K562 (cell line): ENCODE data around the gene PRDM15. TPM values are rescaled to one million over a fixed set of nuclear protein-coding genes. Genes with fewer than 3 reads are reported as not detected.

Source experiments
- ATAC-seq: fragments of 200-7000 bp; cut with Tn5 transposase; 3 replicates; pipeline ENCODE4 v1.9.1; 2020; ENCODE audit warnings: moderate library complexity
- BruUV-seq: library from RNA; stranded (reverse); fragments of 400-500 nt; replicated peaks from 2 replicates; lab custom pipeline; 2021; lab: Mats Ljungman, UMichigan
- CTCF ChIA-PET: fragments of 300-600 bp; formaldehyde crosslinking; extraction: SDS; loops from one replicate; lab custom pipeline; 2021; ENCODE audit warnings: low intra/inter-chr PET ratio; lab: Yijun Ruan, JAX
- POLR2A ChIA-PET: fragments of 300-600, 350-650 bp; sonication (Branson Sonifier 250); formaldehyde crosslinking; extraction: SDS; loops from one replicate; lab custom pipeline; 2021; ENCODE audit warnings: antibody characterized with exemption, inconsistent platforms; lab: Yijun Ruan, JAX
- DNase-seq, 4 experiments: peaks; one replicate each; pipeline versions ENCODE4 v3.0.0 to v3.0.0-alpha.2; 2011 to 2018; ENCODE audit warnings: low spot score in 3 of 4, mixed read lengths in 3 of 4; ENCODE audit errors: extremely low read depth in 1 of 4
- FAIRE-seq: peaks from 2 replicates; lab custom pipeline; 2011; peaks lifted over from hg19 to GRCh38; lab: Jason Lieb, UNC
- H2AFZ ChIP-seq: 2 replicates; pipeline ENCODE4 v1.6.0; 2011; ENCODE audit warnings: low read depth, low read length, control low read depth, inconsistent platforms
- H3K27ac ChIP-seq: fragments of 200-600 bp; 3 replicates; pipeline ENCODE4 v1.8.0; 2011; ENCODE audit warnings: low read depth, mild to moderate bottlenecking, control low read depth, inconsistent platforms, low read length, moderate library complexity, mixed read lengths; ENCODE audit errors: extremely low read depth
- H3K27me3 ChIP-seq, 2 experiments: fragments of 300-600 bp in 1 of 2; 2 replicates in 1 of 2; 3 replicates in 1 of 2; pipeline versions ENCODE4 v1.6.0 to v1.8.0; 2011; ENCODE audit warnings: inconsistent platforms in 2 of 2, low read length in 2 of 2, mild to moderate bottlenecking in 1 of 2, mixed read lengths in 1 of 2, moderate library complexity in 1 of 2; ENCODE audit not compliant: control insufficient read depth in 2 of 2, insufficient read depth in 2 of 2
- H3K36me3 ChIP-seq: fragments of 300-600 bp; 3 replicates; pipeline ENCODE4 v1.8.0; 2011; ENCODE audit warnings: mild to moderate bottlenecking, low read length, inconsistent platforms; ENCODE audit not compliant: control insufficient read depth, insufficient read depth
- H3K4me1 ChIP-seq, 2 experiments: fragments of 200-600 bp in 1 of 2; replicated peaks in 1 of 2; 2 replicates in 1 of 2; 3 replicates in 1 of 2; pipeline versions ENCODE4 v1.5.1 to v1.8.0; 2011; ENCODE audit warnings: inconsistent platforms in 2 of 2, low read length in 2 of 2, mild to moderate bottlenecking in 1 of 2, mixed read lengths in 1 of 2, moderate library complexity in 1 of 2; ENCODE audit not compliant: control insufficient read depth in 2 of 2, insufficient read depth in 2 of 2
- H3K4me2 ChIP-seq: 2 replicates; pipeline ENCODE4 v1.6.1; 2011; ENCODE audit warnings: low read length, control low read depth, inconsistent platforms, mixed read lengths; ENCODE audit not compliant: insufficient read depth
- H3K4me3 ChIP-seq: fragments of 200-600 bp; sonication (generic), shearing (Covaris generic); 2 replicates; pipeline ENCODE4 v1.5.1; 2016; ENCODE audit warnings: control low read depth, inconsistent platforms
- H3K79me2 ChIP-seq: fragments of 200-600 bp; 3 replicates; pipeline ENCODE4 v1.8.0; 2011; ENCODE audit warnings: low read length, inconsistent platforms; ENCODE audit not compliant: control insufficient read depth, insufficient read depth
- H3K9ac ChIP-seq, 2 experiments: 2 replicates each; pipeline versions ENCODE4 v1.6.0 to v1.6.1; 2011; ENCODE audit warnings: low read depth in 2 of 2, low read length in 2 of 2, control low read depth in 1 of 2, inconsistent platforms in 1 of 2, mild to moderate bottlenecking in 1 of 2, mixed read lengths in 1 of 2; ENCODE audit not compliant: insufficient read depth in 1 of 2
- H3K9me1 ChIP-seq: one replicate; pipeline ENCODE4 v1.6.0; 2011; ENCODE audit warnings: inconsistent platforms, mild to moderate bottlenecking, low read length, moderate library complexity; ENCODE audit not compliant: control insufficient read depth, insufficient read depth
- H3K9me3 ChIP-seq: replicated peaks from 2 replicates; pipeline ENCODE4 v1.5.1; 2011; ENCODE audit warnings: low read depth, low read length, inconsistent platforms; ENCODE audit not compliant: control insufficient read depth, insufficient read depth
- H4K20me1 ChIP-seq: replicated peaks from 2 replicates; pipeline ENCODE4 v1.6.1; 2011; ENCODE audit warnings: low read length, inconsistent platforms, mixed read lengths; ENCODE audit not compliant: control insufficient read depth, insufficient read depth
- COPS2 ChIP-seq: fragments of 450-650 bp; conservative IDR thresholded peaks from 2 replicates; pipeline ENCODE4 v1.6.1; 2016; ENCODE audit warnings: mild to moderate bottlenecking, moderate library complexity
- ETV1 ChIP-seq: fragments of 450-650 bp; conservative IDR thresholded peaks from 2 replicates; pipeline ENCODE4 v1.6.1; 2016; ENCODE audit warnings: missing genetic modification characterization, control low read depth, low read depth, missing compliant biosample characterization
- HNRNPH1 ChIP-seq: fragments of 200-400 bp; formaldehyde crosslinking; optimal IDR thresholded peaks from 2 replicates; pipeline ENCODE3; 2017; ENCODE audit warnings: low read depth, mild to moderate bottlenecking, low read length, moderate library complexity
- KDM1A ChIP-seq, 2 experiments: fragments of 450-650 bp; IDR thresholded peaks; 2 replicates each; pipeline ENCODE4 v1.6.1; 2016; ENCODE audit warnings: mild to moderate bottlenecking in 2 of 2
- MAFK ChIP-seq: IDR thresholded peaks from 2 replicates; pipeline ENCODE4 v1.6.1; 2011; ENCODE audit warnings: low read length, improper control_type of control experiment
- MXD1 ChIP-seq: fragments of 250-450 bp; sonication (Bioruptor Pico); IDR thresholded peaks from 2 replicates; pipeline ENCODE4 v1.8.0; 2021; ENCODE audit warnings: borderline replicate concordance, mild to moderate bottlenecking, moderate library complexity; ENCODE audit not compliant: poor library complexity, severe bottlenecking
- PYGO2 ChIP-seq: fragments of 450-650 bp; IDR thresholded peaks from 2 replicates; pipeline ENCODE4 v1.6.1; 2016; ENCODE audit warnings: mild to moderate bottlenecking, missing genetic modification characterization, moderate library complexity, missing compliant biosample characterization
- TGIF2 ChIP-seq: sonication (generic); formaldehyde crosslinking; IDR thresholded peaks from 2 replicates; pipeline ENCODE4 v1.8.1; 2022; ENCODE audit warnings: mild to moderate bottlenecking, missing genetic modification reagents, moderate library complexity
- WGBS: fragments of 100-300 bp; shearing (Covaris generic); methylation state at CpG from one replicate; pipeline ENCODE4 v1.1.6; 2016; ENCODE audit warnings: low coverage, mixed read lengths; ENCODE audit not compliant: insufficient coverage; ENCODE audit errors: missing lambda C conversion rate; 5-methylcytosine and 5-hydroxymethylcytosine counted together
- in situ Hi-C: fragments of 300-500 bp; cut with MboI; formaldehyde crosslinking; loops from 4 replicates; pipeline ENCODE4 v1.15.0; 2018; ENCODE audit warnings: inconsistent platforms, mixed read lengths
- intact Hi-C: fragments of 100-400 bp; cut with micrococcal nuclease; formaldehyde crosslinking; loops from 2 replicates; pipeline ENCODE4 v1.14.2; 2022
- polyA plus RNA-seq, 8 experiments: library from polyadenylated mRNA; depleted of rRNA in 4 of 8; stranded (reverse) in 5 of 8; unstranded in 3 of 8; fragments of >200 nt; fragmentation: Nextera tagmentation in 2 of 8; fragmentation: Illumina TruSeq in 1 of 8; extraction: Ambion mirVana in 2 of 8; extraction: Trizol in 1 of 8; gene quantifications; 2 replicates each; pipeline versions ENCODE4 v1.2.1 to v1.2.3, GENCODE V29; 2011 to 2014; ENCODE audit warnings: inconsistent platforms in 1 of 8, missing spikeins in 1 of 8
- total RNA-seq, 7 experiments: library from RNA; depleted of rRNA in 6 of 7; stranded (reverse); fragments of >200 nt in 6 of 7; fragmentation: Illumina TruSeq in 2 of 7; extraction: Trizol in 2 of 7; gene quantifications; 2 replicates each; pipeline versions ENCODE4 v1.2.1 to v1.2.3, GENCODE V29; 2011 to 2021; ENCODE audit warnings: low replicate concordance in 1 of 7

PRDM15 gene
- total and polyA plus RNA-seq, 9 of the 15 experiments (the other 6 are each of a cell fraction or from before 2014, with no cell fraction given), result 0.93 to 9.2 (median 6.2) TPM

- H2AFZ ChIP-seq, result no peak overlapping the region
- 79% methylated on average over 11 of the region's 11 CpGs for WGBS
Observed at GRCh38 chr21:41926117-41926806, 47.1 kb upstream of the PRDM15 start.

More at GRCh38 chr21:41926117-41926806, 47.1 kb upstream of the PRDM15 start:
- no TSS peak for BruUV-seq
- Histone ChIP-seq H3K27ac (no peak overlapping the region), H3K9me1 (peaks cover 3% of the 10 kb centered on the region), H3K36me3 (no peaks in the 10 kb centered on the region), H3K79me2 (no peaks in the 10 kb centered on the region; the same call in 2 of the 3 replicates), H3K9ac (no peak overlapping the region), H3K4me1 (peaks cover 0 to 8% of the 10 kb centered on the region in 2 experiments; a peak in 3 of 5 replicates), H3K4me3 (no peak overlapping the region), H3K4me2 (no peak overlapping the region; the same call in 1 of the 2 replicates), H3K9me3 (no peaks in the 10 kb centered on the region), H4K20me1 (0 out of 2 replicates have a peak, but pooled peaks cover 5% of the 10 kb centered on the region), H3K27me3 (no peaks in the 10 kb centered on the region)
- ATAC-seq (peak; percentile 51; the same call in 2 of the 3 replicates), FAIRE-seq (no peak), DNase-seq (no peak)
- intact Hi-C loops (no loop called here), in situ Hi-C loops (no loop called here)
- no peak for TF ChIP-seq COPS2
- TF ChIP-seq KDM1A (IDR thresholded peaks at IDR 0.05), result no peak
- peak; percentile 34; the same call in 1 of the 2 replicates for TF ChIP-seq ETV1 (tag)
- TF ChIP-seq MAFK, result no peak
- TF ChIP-seq HNRNPH1, result no peak
- no peak for TF ChIP-seq PYGO2 (tag)
- no peak for TF ChIP-seq TGIF2 (CRISPR knock-in tag)
- TF ChIP-seq MXD1 (CRISPR knock-in tag), result no peak
- POLR2A ChIA-PET, result interaction anchor here (1.0 to 1.6 kb wide), 2 partner anchors 11 to 15 kb away, joined by 3 to 4 read pairs; no protein-coding TSS in a partner anchor
- CTCF ChIA-PET, result no interaction called here
